SK-N-MC (cell line): ENCODE data around the gene UNG.

Experiments used
- DNase-seq: peaks from one replicate; pipeline ENCODE4 v3.0.0-alpha.2; 2011; ENCODE audit warnings: low read depth, low spot score
- H3K27ac ChIP-seq: fragments of 200-600 bp; sonication (generic); 2 replicates; pipeline ENCODE4 v1.5.1; 2016; ENCODE audit warnings: mixed run types
- H3K36me3 ChIP-seq: fragments of 200-600 bp; sonication (generic); 2 replicates; pipeline ENCODE4 v1.6.1; 2017; ENCODE audit warnings: antibody characterized with exemption, low read length, mixed read lengths; ENCODE audit not compliant: insufficient read depth
- H3K4me3 ChIP-seq: fragments of 200-600 bp; sonication (generic); 2 replicates; pipeline ENCODE4 v1.5.1; 2016
- H3K9ac ChIP-seq: fragments of 200-600 bp; sonication (generic); 2 replicates; pipeline ENCODE4 v1.8.0; 2017; ENCODE audit warnings: mixed run types, mixed read lengths; ENCODE audit not compliant: insufficient read length
- H3K9me3 ChIP-seq: fragments of 200-600 bp; sonication (generic); 2 replicates; pipeline ENCODE4 v1.6.1; 2017; ENCODE audit warnings: low read depth, mild to moderate bottlenecking, antibody characterized with exemption, low read length, moderate library complexity, mixed read lengths
- EZH2 ChIP-seq: fragments of 200-600 bp; sonication (generic); IDR thresholded peaks from one replicate; pipeline ENCODE4 v1.6.1; 2017; ENCODE audit warnings: antibody characterized with exemption
- FOXP2 ChIP-seq: optimal IDR thresholded peaks from 2 replicates; pipeline ENCODE3; 2011; ENCODE audit warnings: mild to moderate bottlenecking, moderate library complexity; ENCODE audit not compliant: insufficient read depth; ENCODE audit errors: extremely low read length, control extremely low read depth
- POLR2AphosphoS5 ChIP-seq: IDR thresholded peaks from 2 replicates; pipeline ENCODE4 v1.6.1; 2012; ENCODE audit warnings: mild to moderate bottlenecking, low read depth, low read length, borderline replicate concordance

Gene UNG

DNA sequence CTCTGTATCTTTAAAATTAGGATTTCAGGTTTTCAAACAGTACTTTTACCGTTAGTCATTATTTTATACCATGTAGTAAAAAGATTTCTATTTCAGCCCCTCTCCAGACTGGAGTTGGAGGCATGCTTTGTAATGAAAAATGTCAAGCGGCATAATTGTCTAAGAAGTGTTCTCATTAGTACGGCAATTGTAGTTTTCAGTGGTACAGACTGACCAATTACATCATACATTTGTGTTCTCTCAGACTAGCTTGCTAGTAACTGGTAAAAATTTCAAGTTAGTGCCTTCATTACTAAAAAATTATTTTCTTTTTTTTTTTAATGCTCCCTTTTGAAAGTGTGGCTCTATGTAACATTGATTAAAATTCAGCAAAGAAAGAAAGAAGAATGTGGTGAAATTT, 40.5 kb upstream of the UNG start:
- Histone ChIP-seq H3K9me3 (no peaks in the 10 kb centered on the region), H3K4me3 (no peak overlapping the region), H3K27ac (no peak overlapping the region), H3K9ac (no peak overlapping the region), H3K36me3 (peaks cover 16% of the 10 kb centered on the region; the same call in 1 of the 2 replicates)
- no peak for TF ChIP-seq FOXP2
- TF ChIP-seq POLR2AphosphoS5, result no peak
- TF ChIP-seq EZH2, result no peak
- no peak for DNase-seq

DNA sequence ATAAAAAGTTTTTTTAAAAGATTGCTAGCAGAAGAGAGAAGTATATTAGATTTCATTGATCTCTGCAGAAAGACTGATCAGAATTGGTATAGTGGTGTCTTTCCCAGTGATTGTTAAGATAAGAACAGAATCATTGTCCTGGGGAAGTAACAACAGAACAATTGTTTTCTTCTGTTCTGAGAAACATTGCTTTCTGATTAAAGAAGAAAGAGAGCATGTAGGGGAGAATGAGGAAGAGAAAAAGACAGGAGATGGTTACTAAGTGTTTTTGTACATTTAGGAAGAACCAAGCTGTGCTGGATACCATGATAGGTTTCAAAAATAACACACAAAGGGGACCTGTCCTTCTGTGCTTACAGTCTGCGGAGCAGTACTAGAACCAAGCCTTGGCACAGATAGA, 40.0 kb upstream of the UNG start:
- Histone ChIP-seq H3K27ac (no peak overlapping the region), H3K36me3 (peaks cover 16% of the 10 kb centered on the region; the same call in 1 of the 2 replicates), H3K9me3 (no peaks in the 10 kb centered on the region), H3K9ac (no peak overlapping the region), H3K4me3 (no peak overlapping the region)
- no peak for DNase-seq
- TF ChIP-seq EZH2 (no peak), FOXP2 (no peak), POLR2AphosphoS5 (no peak)

DNA sequence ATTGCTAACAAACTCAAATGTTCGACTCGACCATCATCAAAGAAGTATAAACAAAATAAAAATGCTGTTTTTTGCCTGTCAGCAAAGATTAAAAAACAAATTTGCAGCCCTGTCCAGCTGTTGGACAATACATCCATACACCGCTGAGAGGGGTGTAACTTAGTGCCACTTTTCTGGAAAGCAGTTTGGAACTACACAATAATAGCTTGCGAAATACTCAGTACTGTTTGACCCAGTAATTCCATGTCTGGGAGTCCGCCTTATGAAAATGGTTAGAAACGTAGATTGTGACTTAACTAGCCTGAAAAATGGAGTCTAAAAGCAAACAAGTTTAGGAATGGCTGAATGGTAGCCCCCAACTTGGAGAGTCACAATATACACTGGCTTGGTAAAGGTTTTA, 38.6 kb upstream of the UNG start:
- no peak for TF ChIP-seq EZH2
- TF ChIP-seq FOXP2, result no peak
- TF ChIP-seq POLR2AphosphoS5, result no peak
- Histone ChIP-seq H3K4me3 (no peak overlapping the region), H3K9me3 (no peaks in the 10 kb centered on the region), H3K36me3 (peaks cover 24% of the 10 kb centered on the region), H3K9ac (no peak overlapping the region), H3K27ac (no peak overlapping the region)
- DNase-seq, result no peak

DNA sequence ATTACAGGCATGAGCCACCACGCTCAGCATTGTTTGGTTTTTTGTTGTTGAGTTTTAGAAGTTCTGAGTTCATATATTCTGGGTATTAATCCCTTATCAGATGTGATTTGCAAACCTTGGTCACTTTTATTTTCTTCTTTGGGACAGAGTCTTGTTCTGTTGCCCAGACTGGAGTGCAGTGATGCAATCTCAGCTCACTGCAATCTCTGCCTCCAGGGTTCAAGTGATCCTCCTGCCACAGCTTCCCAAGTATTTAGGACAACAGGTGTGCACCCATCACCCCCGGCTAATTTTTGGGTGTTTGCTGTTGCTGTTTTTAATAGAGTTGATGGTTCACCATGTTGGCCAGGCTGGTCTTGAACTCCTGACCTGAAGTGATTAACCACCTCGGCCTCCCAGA, 33.3 kb upstream of the UNG start:
- Histone ChIP-seq H3K27ac (no peak overlapping the region), H3K9me3 (no peaks in the 10 kb centered on the region), H3K9ac (no peak overlapping the region), H3K36me3 (peaks cover 22% of the 10 kb centered on the region), H3K4me3 (no peak overlapping the region)
- TF ChIP-seq EZH2 (no peak), POLR2AphosphoS5 (no peak), FOXP2 (no peak)
- no peak for DNase-seq

GRCh38 chr12:109065154-109065852, 32.1 kb upstream of the UNG start:
- H3K36me3 ChIP-seq, result peaks cover 22% of the 10 kb centered on the region
- no peak overlapping the region for H3K27ac ChIP-seq
- no peak for DNase-seq
- no peak overlapping the region for H3K9ac ChIP-seq
- TF ChIP-seq POLR2AphosphoS5 (no peak), FOXP2 (no peak), EZH2 (no peak)
- H3K9me3 ChIP-seq, result no peaks in the 10 kb centered on the region
- H3K4me3 ChIP-seq, result no peak overlapping the region

DNA sequence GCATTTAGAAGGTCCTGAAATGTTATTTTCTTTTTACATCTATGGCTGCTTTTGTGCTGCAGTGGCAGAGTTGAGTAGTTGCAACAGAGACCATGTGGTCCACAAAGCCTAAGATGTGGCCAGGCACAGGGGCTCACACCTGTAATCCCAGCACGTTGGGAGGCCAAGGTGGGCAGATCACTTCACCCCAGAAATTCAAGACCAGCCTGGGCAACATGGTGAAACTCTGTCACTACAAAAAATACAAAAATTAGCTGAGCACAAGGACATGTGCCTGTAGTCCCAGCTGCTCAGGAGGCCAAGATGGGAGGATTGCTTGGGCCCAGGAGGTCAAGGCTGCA, 31.6 kb upstream of the UNG start:
- no peak for DNase-seq
- H3K9me3 ChIP-seq, result no peaks in the 10 kb centered on the region
- TF ChIP-seq FOXP2 (no peak), POLR2AphosphoS5 (no peak), EZH2 (no peak)
- peaks cover 27% of the 10 kb centered on the region for H3K36me3 ChIP-seq
- no peak overlapping the region for H3K4me3 ChIP-seq
- no peak overlapping the region for H3K9ac ChIP-seq
- H3K27ac ChIP-seq, result no peak overlapping the region

- Histone ChIP-seq H3K9ac (no peak overlapping the region), H3K4me3 (peak overlapping the region; percentile 46), H3K27ac (peak overlapping the region; percentile 79; the same call in 1 of the 2 replicates), H3K36me3 (peaks cover 44% of the 10 kb centered on the region), H3K9me3 (no peaks in the 10 kb centered on the region)
- TF ChIP-seq EZH2, result no peak
- no peak for TF ChIP-seq FOXP2
- no peak; the same call in 1 of the 2 replicates for TF ChIP-seq POLR2AphosphoS5
- DNase-seq, result peak; percentile 72
These were observed 27.8 kb upstream of the UNG start for GRCh38 chr12:109069307-109070271.

GRCh38 chr12:109074866-109075265, 22.5 kb upstream of the UNG start:
- Histone ChIP-seq H3K9ac (no peak overlapping the region), H3K4me3 (no peak overlapping the region), H3K27ac (no peak overlapping the region), H3K36me3 (peaks cover 53% of the 10 kb centered on the region), H3K9me3 (no peaks in the 10 kb centered on the region)
- TF ChIP-seq POLR2AphosphoS5 (no peak), EZH2 (no peak), FOXP2 (no peak)
- no peak for DNase-seq

DNA sequence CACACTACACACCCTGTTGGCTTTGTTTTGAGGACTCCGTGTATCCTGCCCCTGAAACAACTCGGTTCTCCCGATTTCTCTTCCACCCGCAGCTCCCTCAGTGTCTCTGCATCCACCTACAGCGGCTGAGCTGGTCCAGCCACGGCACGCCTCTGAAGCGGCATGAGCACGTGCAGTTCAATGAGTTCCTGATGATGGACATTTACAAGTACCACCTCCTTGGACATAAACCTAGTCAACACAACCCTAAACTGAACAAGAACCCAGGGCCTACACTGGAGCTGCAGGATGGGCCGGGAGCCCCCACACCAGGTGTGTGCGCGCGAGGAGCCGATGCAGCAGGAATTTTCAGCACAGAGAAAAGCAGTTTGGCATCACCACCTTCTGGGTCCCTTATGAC, 14.6 kb upstream of the UNG start:
- H3K4me3 ChIP-seq, result no peak overlapping the region
- no peak for DNase-seq
- no peak for TF ChIP-seq FOXP2
- TF ChIP-seq POLR2AphosphoS5, result no peak
- TF ChIP-seq EZH2, result no peak
- H3K9me3 ChIP-seq, result no peaks in the 10 kb centered on the region
- H3K9ac ChIP-seq, result no peak overlapping the region
- H3K27ac ChIP-seq, result no peak overlapping the region
- peaks cover 62% of the 10 kb centered on the region for H3K36me3 ChIP-seq
